ENCODE measurements around the gene ASTN2.

ASTN2 gene

GRCh38 chr9:116442528-116442927 is 972.3 kb downstream of the ASTN2 start:
- H3K36me3 ChIP-seq (ENCODE audit: insufficient read depth, low read length): no peaks in the 10 kb centered on the region
- no peak overlapping the region for H3K9ac ChIP-seq (ENCODE audit: low read depth, low read length)
- H3K27ac ChIP-seq (ENCODE audit: low read depth, low read length): no peak overlapping the region
- H3K4me3 ChIP-seq (ENCODE audit: low read length): no peak overlapping the region
- H3K4me1 ChIP-seq (ENCODE audit: insufficient read depth, low read length): no peaks in the 10 kb centered on the region
- no peaks in the 10 kb centered on the region for H3K9me3 ChIP-seq (ENCODE audit: insufficient read depth, low read depth, low read length)
- H3K27me3 ChIP-seq (ENCODE audit: insufficient read depth, low read length): no peaks in the 10 kb centered on the region

- Histone ChIP-seq H3K9me3 (ENCODE audit: insufficient read depth, low read depth, low read length) (no peaks in the 10 kb centered on the region), H3K9ac (ENCODE audit: low read depth, low read length) (no peak overlapping the region), H3K4me3 (ENCODE audit: low read length) (no peak overlapping the region), H3K27me3 (ENCODE audit: insufficient read depth, low read length) (no peaks in the 10 kb centered on the region), H3K36me3 (ENCODE audit: insufficient read depth, low read length) (no peaks in the 10 kb centered on the region), H3K4me1 (ENCODE audit: insufficient read depth, low read length) (no peaks in the 10 kb centered on the region), H3K27ac (ENCODE audit: low read depth, low read length) (no peak overlapping the region)
- 88% methylated on average over 11 of the region's 11 CpGs for WGBS
These were observed 977.2 kb downstream of the ASTN2 start for GRCh38 chr9:116437411-116438370.

- H3K36me3 ChIP-seq (ENCODE audit: insufficient read depth, low read length): no peaks in the 10 kb centered on the region
- H3K27me3 ChIP-seq (ENCODE audit: insufficient read depth, low read length): no peaks in the 10 kb centered on the region
- WGBS: no CpG with 5 or more reads among the region's 1 CpG
- no peak overlapping the region for H3K9ac ChIP-seq (ENCODE audit: low read depth, low read length)
- H3K4me1 ChIP-seq (ENCODE audit: insufficient read depth, low read length): no peaks in the 10 kb centered on the region
- H3K9me3 ChIP-seq (ENCODE audit: insufficient read depth, low read depth, low read length): no peaks in the 10 kb centered on the region
- no peak overlapping the region for H3K27ac ChIP-seq (ENCODE audit: low read depth, low read length)
- no peak overlapping the region for H3K4me3 ChIP-seq (ENCODE audit: low read length)
These were observed 978.7 kb downstream of the ASTN2 start for GRCh38 chr9:116436121-116436520.

GRCh38 chr9:116435706-116436105 is 979.2 kb downstream of the ASTN2 start:
- WGBS: 82% methylated on average over 4 of the region's 4 CpGs

GRCh38 chr9:116434314-116434713 is 980.5 kb downstream of the ASTN2 start:
- no peak overlapping the region for H3K27ac ChIP-seq (ENCODE audit: low read depth, low read length)
- H3K36me3 ChIP-seq (ENCODE audit: insufficient read depth, low read length): no peaks in the 10 kb centered on the region
- no peaks in the 10 kb centered on the region for H3K4me1 ChIP-seq (ENCODE audit: insufficient read depth, low read length)
- H3K9ac ChIP-seq (ENCODE audit: low read depth, low read length): no peak overlapping the region
- H3K4me3 ChIP-seq (ENCODE audit: low read length): no peak overlapping the region
- no peaks in the 10 kb centered on the region for H3K9me3 ChIP-seq (ENCODE audit: insufficient read depth, low read depth, low read length)
- no peaks in the 10 kb centered on the region for H3K27me3 ChIP-seq (ENCODE audit: insufficient read depth, low read length)
- 92% methylated on average over 4 of the region's 4 CpGs for WGBS

More at GRCh38 chr9:116435706-116436105, 979.2 kb downstream of the ASTN2 start:
- Histone ChIP-seq H3K36me3 (ENCODE audit: insufficient read depth, low read length) (no peaks in the 10 kb centered on the region), H3K9me3 (ENCODE audit: insufficient read depth, low read depth, low read length) (no peaks in the 10 kb centered on the region), H3K4me1 (ENCODE audit: insufficient read depth, low read length) (no peaks in the 10 kb centered on the region), H3K9ac (ENCODE audit: low read depth, low read length) (no peak overlapping the region), H3K27ac (ENCODE audit: low read depth, low read length) (no peak overlapping the region), H3K4me3 (ENCODE audit: low read length) (no peak overlapping the region), H3K27me3 (ENCODE audit: insufficient read depth, low read length) (no peaks in the 10 kb centered on the region)

- no peak overlapping the region for H3K27ac ChIP-seq (ENCODE audit: low read depth, low read length)
- no CpG with 5 or more reads among the region's 1 CpG for WGBS
- no peaks in the 10 kb centered on the region for H3K4me1 ChIP-seq (ENCODE audit: insufficient read depth, low read length)
These were observed 982.8 kb downstream of the ASTN2 start for GRCh38 chr9:116432051-116432450.

GRCh38 chr9:116430849-116431248 is 984.0 kb downstream of the ASTN2 start:
- Histone ChIP-seq H3K36me3 (ENCODE audit: insufficient read depth, low read length) (no peaks in the 10 kb centered on the region), H3K4me3 (ENCODE audit: low read length) (no peak overlapping the region), H3K4me1 (ENCODE audit: insufficient read depth, low read length) (no peaks in the 10 kb centered on the region), H3K9ac (ENCODE audit: low read depth, low read length) (no peak overlapping the region), H3K9me3 (ENCODE audit: insufficient read depth, low read depth, low read length) (no peaks in the 10 kb centered on the region), H3K27me3 (ENCODE audit: insufficient read depth, low read length) (no peaks in the 10 kb centered on the region), H3K27ac (ENCODE audit: low read depth, low read length) (no peak overlapping the region)
- 98% methylated on average over 3 of the region's 3 CpGs for WGBS

More at GRCh38 chr9:116432051-116432450, 982.8 kb downstream of the ASTN2 start:
- no peaks in the 10 kb centered on the region for H3K9me3 ChIP-seq (ENCODE audit: insufficient read depth, low read depth, low read length)
- no peaks in the 10 kb centered on the region for H3K36me3 ChIP-seq (ENCODE audit: insufficient read depth, low read length)
- H3K27me3 ChIP-seq (ENCODE audit: insufficient read depth, low read length): no peaks in the 10 kb centered on the region
- H3K9ac ChIP-seq (ENCODE audit: low read depth, low read length): no peak overlapping the region
- no peak overlapping the region for H3K4me3 ChIP-seq (ENCODE audit: low read length)

GRCh38 chr9:116425244-116425643 is 989.6 kb downstream of the ASTN2 start:
- Histone ChIP-seq H3K9me3 (ENCODE audit: insufficient read depth, low read depth, low read length) (no peaks in the 10 kb centered on the region), H3K27me3 (ENCODE audit: insufficient read depth, low read length) (no peaks in the 10 kb centered on the region), H3K27ac (ENCODE audit: low read depth, low read length) (no peak overlapping the region), H3K4me1 (ENCODE audit: insufficient read depth, low read length) (no peaks in the 10 kb centered on the region), H3K4me3 (ENCODE audit: low read length) (no peak overlapping the region), H3K36me3 (ENCODE audit: insufficient read depth, low read length) (no peaks in the 10 kb centered on the region), H3K9ac (ENCODE audit: low read depth, low read length) (no peak overlapping the region)
- 95% methylated on average over 2 of the region's 2 CpGs for WGBS

- H3K4me1 ChIP-seq (ENCODE audit: insufficient read depth, low read length): no peaks in the 10 kb centered on the region
- no peak overlapping the region for H3K27ac ChIP-seq (ENCODE audit: low read depth, low read length)
- WGBS: 91% methylated on average over 1 of the region's 1 CpG
- no peaks in the 10 kb centered on the region for H3K27me3 ChIP-seq (ENCODE audit: insufficient read depth, low read length)
- H3K4me3 ChIP-seq (ENCODE audit: low read length): no peak overlapping the region
- H3K36me3 ChIP-seq (ENCODE audit: insufficient read depth, low read length): no peaks in the 10 kb centered on the region
- no peaks in the 10 kb centered on the region for H3K9me3 ChIP-seq (ENCODE audit: insufficient read depth, low read depth, low read length)
- H3K9ac ChIP-seq (ENCODE audit: low read depth, low read length): no peak overlapping the region
These were observed 991.7 kb downstream of the ASTN2 start for GRCh38 chr9:116423149-116423548.

- H3K27ac ChIP-seq (ENCODE audit: low read depth, low read length): no peak overlapping the region
These were observed 992.5 kb downstream of the ASTN2 start for GRCh38 chr9:116422119-116422979.

GRCh38 chr9:116420993-116421538 is 993.8 kb downstream of the ASTN2 start:
- H3K4me3 ChIP-seq (ENCODE audit: low read length): no peak overlapping the region
- no peak overlapping the region for H3K9ac ChIP-seq (ENCODE audit: low read depth, low read length)
- H3K27ac ChIP-seq (ENCODE audit: low read depth, low read length): no peak overlapping the region
- no peaks in the 10 kb centered on the region for H3K4me1 ChIP-seq (ENCODE audit: insufficient read depth, low read length)
- no peaks in the 10 kb centered on the region for H3K36me3 ChIP-seq (ENCODE audit: insufficient read depth, low read length)
- H3K27me3 ChIP-seq (ENCODE audit: insufficient read depth, low read length): no peaks in the 10 kb centered on the region
- 93% methylated on average over 1 of the region's 1 CpG for WGBS
- H3K9me3 ChIP-seq (ENCODE audit: insufficient read depth, low read depth, low read length): no peaks in the 10 kb centered on the region

More at GRCh38 chr9:116422119-116422979, 992.5 kb downstream of the ASTN2 start:
- no peaks in the 10 kb centered on the region for H3K4me1 ChIP-seq (ENCODE audit: insufficient read depth, low read length)
- no peaks in the 10 kb centered on the region for H3K9me3 ChIP-seq (ENCODE audit: insufficient read depth, low read depth, low read length)
- H3K4me3 ChIP-seq (ENCODE audit: low read length): no peak overlapping the region
- H3K36me3 ChIP-seq (ENCODE audit: insufficient read depth, low read length): no peaks in the 10 kb centered on the region
- no peak overlapping the region for H3K9ac ChIP-seq (ENCODE audit: low read depth, low read length)
- WGBS: 97% methylated on average over 5 of the region's 5 CpGs
- H3K27me3 ChIP-seq (ENCODE audit: insufficient read depth, low read length): no peaks in the 10 kb centered on the region

All from HUES64 (cell line).